ENCODE results near the gene SLC12A4. TPM values are rescaled to one million over a fixed set of nuclear protein-coding genes. Genes with fewer than 3 reads are reported as not detected.

Gene SLC12A4
- total and polyA plus RNA-seq, 2 of the 13 experiments (the other 11 are each of a cell fraction or from before 2014, with no cell fraction given): 65.1 to 84.3 TPM

- TF ChIP-seq, protein P1, sequence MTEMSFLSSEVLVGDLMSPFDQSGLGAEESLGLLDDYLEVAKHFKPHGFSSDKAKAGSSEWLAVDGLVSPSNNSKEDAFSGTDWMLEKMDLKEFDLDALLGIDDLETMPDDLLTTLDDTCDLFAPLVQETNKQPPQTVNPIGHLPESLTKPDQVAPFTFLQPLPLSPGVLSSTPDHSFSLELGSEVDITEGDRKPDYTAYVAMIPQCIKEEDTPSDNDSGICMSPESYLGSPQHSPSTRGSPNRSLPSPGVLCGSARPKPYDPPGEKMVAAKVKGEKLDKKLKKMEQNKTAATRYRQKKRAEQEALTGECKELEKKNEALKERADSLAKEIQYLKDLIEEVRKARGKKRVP (CRISPR knock-in tag; IDR thresholded peaks at IDR 0.05): peak in 1 of 2 experiments; percentile 57; a peak in 2 of 4 replicates
- no peak; the same call in 1 of the 2 replicates for TF ChIP-seq KMT2B (CRISPR knock-in tag; IDR thresholded peaks at IDR 0.05)
- TF ChIP-seq POLR2G (IDR thresholded peaks at IDR 0.05; ENCODE audit: low read depth, low read length): peak; percentile 92
- no peak for TF ChIP-seq ZNF382 (CRISPR knock-in tag; IDR thresholded peaks at IDR 0.05; ENCODE audit: borderline replicate concordance)
- TF ChIP-seq ISL2 (CRISPR knock-in tag; IDR thresholded peaks at IDR 0.05): 0 out of 2 replicates have a peak, but pooled peaks have one; percentile 14
- no peak for TF ChIP-seq PHB2 (IDR thresholded peaks at IDR 0.05; ENCODE audit: partially characterized antibody)
- no peak; the same call in 1 of the 2 replicates for TF ChIP-seq ATAD3A (CRISPR knock-in tag; IDR thresholded peaks at IDR 0.05)
- no peak for TF ChIP-seq MATR3 (CRISPR knock-in tag; IDR thresholded peaks at IDR 0.05)
- 0 out of 2 replicates have a peak, but pooled peaks have one; percentile 12 for TF ChIP-seq KDM6A (CRISPR knock-in tag; IDR thresholded peaks at IDR 0.05; ENCODE audit: low read depth)
- TF ChIP-seq ZNF138 (CRISPR knock-in tag; IDR thresholded peaks at IDR 0.05; ENCODE audit: low read depth): no peak
- TF ChIP-seq ZNF784 (CRISPR knock-in tag; IDR thresholded peaks at IDR 0.05; ENCODE audit: borderline replicate concordance): peak; percentile 90; the same call in 1 of the 2 replicates
- TF ChIP-seq SYNCRIP (IDR thresholded peaks at IDR 0.05; ENCODE audit: insufficient read depth, low read depth, low read length): no peak
- TF ChIP-seq CEBPZ (IDR thresholded peaks at IDR 0.05; ENCODE audit: low read length): no peak
- peak; percentile 43; the same call in 1 of the 2 replicates for TF ChIP-seq HNRNPL (IDR thresholded peaks at IDR 0.05; ENCODE audit: low read depth, low read length)
- no peak for TF ChIP-seq EZH2 (conservative IDR thresholded peaks at IDR 0.05; ENCODE audit: low read depth, low read length)
- peak; percentile 98 for TF ChIP-seq MYC (CRISPR knock-in tag; IDR thresholded peaks at IDR 0.05; ENCODE audit: borderline replicate concordance)
- no peak for TF ChIP-seq GMEB2 (CRISPR knock-in tag; IDR thresholded peaks at IDR 0.05; ENCODE audit: low read depth)
- peak; percentile 80 for TF ChIP-seq ZNF790 (CRISPR knock-in tag; IDR thresholded peaks at IDR 0.05; ENCODE audit: borderline replicate concordance)
- TF ChIP-seq CEBPG (CRISPR knock-in tag; IDR thresholded peaks at IDR 0.05): 0 out of 2 replicates have a peak, but pooled peaks have one; percentile 6
- TF ChIP-seq ZNF577 (CRISPR knock-in tag; IDR thresholded peaks at IDR 0.05; ENCODE audit: borderline replicate concordance, low read depth): 0 out of 2 replicates have a peak, but pooled peaks have one; percentile 53
- TF ChIP-seq KAT7 (CRISPR knock-in tag; IDR thresholded peaks at IDR 0.05; ENCODE audit: borderline replicate concordance): peak; percentile 90
- TF ChIP-seq, protein P2, sequence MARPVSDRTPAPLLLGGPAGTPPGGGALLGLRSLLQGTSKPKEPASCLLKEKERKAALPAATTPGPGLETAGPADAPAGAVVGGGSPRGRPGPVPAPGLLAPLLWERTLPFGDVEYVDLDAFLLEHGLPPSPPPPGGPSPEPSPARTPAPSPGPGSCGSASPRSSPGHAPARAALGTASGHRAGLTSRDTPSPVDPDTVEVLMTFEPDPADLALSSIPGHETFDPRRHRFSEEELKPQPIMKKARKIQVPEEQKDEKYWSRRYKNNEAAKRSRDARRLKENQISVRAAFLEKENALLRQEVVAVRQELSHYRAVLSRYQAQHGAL (CRISPR knock-in tag; IDR thresholded peaks at IDR 0.05; ENCODE audit: not compliant biosample characterization): peak; percentile 95
These were observed 32.9 kb downstream of the SLC12A4 start (continued) for GRCh38 chr16:67935402-67936123.
